ENCODE results near the gene ZDHHC3. TPM values are rescaled to one million over a fixed set of nuclear protein-coding genes. Genes with fewer than 3 reads are reported as not detected.
A peak's percentile ranks its signal among the peaks of the same experiment; 100 is the strongest.

Gene ZDHHC3
- total and polyA plus RNA-seq, 12 donors, result 19.0 to 52.2 (median 42.2) TPM

GRCh38 chr3:44918087-44918486 lies 57.9 kb downstream of the ZDHHC3 start:
- WGBS, 2 donors, result 89 to 92% methylated on average over 12 of the region's 12 CpGs
- no peak overlapping the region for H3K27ac ChIP-seq
- H3K4me3 ChIP-seq, result no peak overlapping the region
- no peak for TF ChIP-seq CTCF (IDR thresholded peaks at IDR 0.05)
- H3K27me3 ChIP-seq, result no peaks in the 10 kb centered on the region
- ATAC-seq (peak in 1 of 8 donors; percentile 48), DNase-seq (no peak)
- H3K36me3 ChIP-seq, result peaks cover 0 to 58% (median 7%) of the 10 kb centered on the region in 9 donors
- intact Hi-C loops (cut with DNase I), result no loop called here
- H3K4me1 ChIP-seq, result peaks cover 0 to 15% (median 7%) of the 10 kb centered on the region in 9 donors
- no peaks in the 10 kb centered on the region for H3K9me3 ChIP-seq

- Histone ChIP-seq H3K4me3 (no peak overlapping the region), H3K9me3 (no peaks in the 10 kb centered on the region), H3K36me3 (peaks cover 0 to 36% (median 0%) of the 10 kb centered on the region in 9 donors), H3K27me3 (no peaks in the 10 kb centered on the region), H3K4me1 (peaks cover 0 to 15% (median 7%) of the 10 kb centered on the region in 9 donors), H3K27ac (peak overlapping the region in 1 of 10 donors; percentile 7)
- intact Hi-C loops (cut with DNase I), result loop anchor here in 2 of 10 donors (2.0 kb wide), 1 partner anchor 383 kb away; no protein-coding TSS in a partner anchor
- 51 to 62% methylated on average over 8 of the region's 8 CpGs for WGBS, 2 donors
- DNase-seq, result peak in 1 of 2 donors; percentile 11
- ATAC-seq, result peak in 6 of 8 donors; percentile 21 to 66 (median 36)
- TF ChIP-seq CTCF (IDR thresholded peaks at IDR 0.05), result peak in 3 of 9 donors; percentile 8 to 16 (median 9)
Observed at GRCh38 chr3:44915702-44916438, 60.1 kb downstream of the ZDHHC3 start.

- intact Hi-C loops (cut with DNase I), result loop anchor here (2.0 to 5.0 kb wide), 3 partner anchors 378 to 383 kb away; no protein-coding TSS in a partner anchor
- Histone ChIP-seq H3K27me3 (peaks cover 0 to 6% (median 0%) of the 10 kb centered on the region in 7 donors), H3K9me3 (no peaks in the 10 kb centered on the region), H3K27ac (no peak overlapping the region), H3K4me3 (no peak overlapping the region), H3K4me1 (peaks cover 0 to 15% (median 7%) of the 10 kb centered on the region in 9 donors), H3K36me3 (peaks cover 0 to 27% (median 0%) of the 10 kb centered on the region in 9 donors)
- ATAC-seq (peak in 6 of 8 donors; percentile 24 to 58 (median 36)), DNase-seq (no peak)
- peak in 4 of 9 donors; percentile 17 to 35 (median 24) for TF ChIP-seq CTCF (IDR thresholded peaks at IDR 0.05)
- 50 to 69% methylated on average over 4 of the region's 4 CpGs for WGBS, 2 donors
Observed at GRCh38 chr3:44914936-44915335, 61.0 kb downstream of the ZDHHC3 start.

GRCh38 chr3:44913868-44914468 lies 62.0 kb downstream of the ZDHHC3 start:
- no peak overlapping the region for H3K4me3 ChIP-seq
- DNase-seq (peak; percentile 44 to 65), ATAC-seq (peak in 7 of 8 donors; percentile 52 to 75 (median 66))
- 24% methylated on average over 4 of the region's 4 CpGs for WGBS, 2 donors
- H3K36me3 ChIP-seq, result peaks cover 0 to 21% (median 0%) of the 10 kb centered on the region in 9 donors
- H3K4me1 ChIP-seq, result peaks cover 0 to 15% (median 7%) of the 10 kb centered on the region in 9 donors
- intact Hi-C loops (cut with DNase I), result loop anchor here (2.0 to 5.0 kb wide), 3 partner anchors 377 to 382 kb away; no protein-coding TSS in a partner anchor
- H3K9me3 ChIP-seq, result no peaks in the 10 kb centered on the region
- peak; percentile 62 to 85 (median 83) for TF ChIP-seq CTCF (IDR thresholded peaks at IDR 0.05)
- H3K27ac ChIP-seq, result no peak overlapping the region
- H3K27me3 ChIP-seq, result peaks cover 0 to 10% (median 0%) of the 10 kb centered on the region in 7 donors

Data from heart right ventricle (tissue), 16 donors.